DND-41 (cell line): Measurements from ENCODE around the gene CALR3.

Experiments used
- ATAC-seq: fragments of 200-7000 bp; cut with Tn5 transposase; 3 replicates; pipeline ENCODE4 v1.9.1; 2021; ENCODE audit warnings: low read depth; ENCODE audit not compliant: insufficient read depth
- DNase-seq: peaks from one replicate; pipeline ENCODE4 v3.0.0-alpha.2; 2020
- H2AFZ ChIP-seq: 2 replicates; pipeline ENCODE4 v1.6.0; 2012; ENCODE audit warnings: low read depth, low read length
- H3K27ac ChIP-seq: 2 replicates; pipeline ENCODE4 v1.5.1; 2012; ENCODE audit warnings: low read length, inconsistent platforms
- H3K27me3 ChIP-seq: fragments of 200-600 bp; sonication (generic); 2 replicates; pipeline ENCODE4 v1.6.0; 2012; ENCODE audit warnings: low read length, mild to moderate bottlenecking, inconsistent platforms; ENCODE audit not compliant: insufficient read depth, poor library complexity
- H3K36me3 ChIP-seq: 2 replicates; pipeline ENCODE4 v1.5.1; 2012; ENCODE audit warnings: low read length, inconsistent platforms; ENCODE audit not compliant: insufficient read depth
- H3K4me1 ChIP-seq: 2 replicates; pipeline ENCODE4 v1.5.1; 2012; ENCODE audit warnings: mild to moderate bottlenecking, low read length; ENCODE audit not compliant: insufficient read depth
- H3K4me2 ChIP-seq: 2 replicates; pipeline ENCODE4 v1.6.0; 2012; ENCODE audit warnings: mild to moderate bottlenecking, moderate library complexity, low read length, inconsistent platforms; ENCODE audit not compliant: insufficient read depth
- H3K4me3 ChIP-seq, 2 experiments: fragments of 200-600 bp in 1 of 2; shearing (Covaris generic) in 1 of 2; 2 replicates each; pipeline ENCODE4 v1.5.1; 2012 to 2016; ENCODE audit warnings: inconsistent platforms in 2 of 2, low read length in 2 of 2, mild to moderate bottlenecking in 2 of 2, low read depth in 1 of 2, moderate library complexity in 1 of 2
- H3K79me2 ChIP-seq: 2 replicates; pipeline ENCODE4 v1.6.0; 2012; ENCODE audit warnings: low read length, inconsistent platforms; ENCODE audit not compliant: insufficient read depth
- H3K9ac ChIP-seq: 2 replicates; pipeline ENCODE4 v1.6.0; 2012; ENCODE audit warnings: low read depth, mild to moderate bottlenecking, inconsistent platforms, low read length, moderate library complexity
- H3K9me3 ChIP-seq: 2 replicates; pipeline ENCODE4 v1.5.1; 2012; ENCODE audit warnings: low read length, moderate library complexity, mild to moderate bottlenecking, inconsistent platforms; ENCODE audit not compliant: insufficient read depth, severe bottlenecking
- H4K20me1 ChIP-seq: 2 replicates; pipeline ENCODE4 v1.6.0; 2012; ENCODE audit warnings: low read length; ENCODE audit not compliant: insufficient read depth
- CTCF ChIP-seq: IDR thresholded peaks from 2 replicates; pipeline ENCODE4 v1.5.1; 2012; ENCODE audit warnings: borderline replicate concordance, low read length, moderate library complexity, mild to moderate bottlenecking; ENCODE audit not compliant: poor library complexity, severe bottlenecking; ENCODE audit errors: extremely low read depth
- EZH2 ChIP-seq: IDR thresholded peaks from 3 replicates; pipeline ENCODE4 v1.6.1; 2012; ENCODE audit warnings: borderline replicate concordance, low read depth, mild to moderate bottlenecking, moderate library complexity, low read length, inconsistent platforms; ENCODE audit not compliant: severe bottlenecking

Gene CALR3

GRCh38 chr19:16542910-16543472 is 47.0 kb upstream of the CALR3 start:
- H3K9me3 ChIP-seq = no peaks in the 10 kb centered on the region
- peaks cover 39% of the 10 kb centered on the region for H3K4me1 ChIP-seq
- H3K36me3 ChIP-seq = peaks cover 34% of the 10 kb centered on the region
- peak overlapping the region; percentile 82 for H2AFZ ChIP-seq
- H3K79me2 ChIP-seq = peaks cover 70% of the 10 kb centered on the region
- H3K27me3 ChIP-seq = no peaks in the 10 kb centered on the region
- peak overlapping the region; percentile 86 for H3K9ac ChIP-seq
- ATAC-seq = peak; percentile 0; the same call in 1 of the 3 replicates
- TF ChIP-seq CTCF = no peak
- TF ChIP-seq EZH2 = no peak
- peaks cover 33% of the 10 kb centered on the region for H4K20me1 ChIP-seq
- peak overlapping the region; percentile 73 for H3K4me2 ChIP-seq
- DNase-seq = peak; percentile 23
- H3K4me3 ChIP-seq = peak overlapping the region; percentile 85 to 97
- peak overlapping the region; percentile 93 for H3K27ac ChIP-seq

- peak within 1 kb of the TSS; percentile 86 for H3K9ac ChIP-seq
- DNase-seq (peak; percentile 94), ATAC-seq (peak; percentile 81)
- peak within 1 kb of the TSS; percentile 85 to 97 for H3K4me3 ChIP-seq
- peaks cover 42% of the 10 kb centered on the region for H3K36me3 ChIP-seq
- no peaks in the 10 kb centered on the region for H3K9me3 ChIP-seq
- H3K4me2 ChIP-seq = peak within 1 kb of the TSS; percentile 74
- H4K20me1 ChIP-seq = peaks cover 40% of the 10 kb centered on the region
- H3K79me2 ChIP-seq = peaks cover 75% of the 10 kb centered on the region
- no peaks in the 10 kb centered on the region for H3K27me3 ChIP-seq
- peak within 1 kb of the TSS; percentile 93 for H3K27ac ChIP-seq
- TF ChIP-seq CTCF (no peak), EZH2 (no peak)
- peaks cover 47% of the 10 kb centered on the region for H3K4me1 ChIP-seq
- H2AFZ ChIP-seq = peak within 1 kb of the TSS; percentile 82
Measured at GRCh38 chr19:16542045-16542909, 46.3 kb upstream of the CALR3 start, which contains the start of gene CHERP. Gene CHERP (minus strand): TSS chr19:16542437. CDS start chr19:16542378, 59 bp downstream.

- ATAC-seq (peak; percentile 12; the same call in 1 of the 3 replicates), DNase-seq (peak; percentile 40)
- Histone ChIP-seq H3K36me3 (peaks cover 47% of the 10 kb centered on the region), H3K27ac (peak overlapping the region; percentile 93), H2AFZ (peak overlapping the region; percentile 82; the same call in 1 of the 2 replicates), H3K4me1 (peaks cover 49% of the 10 kb centered on the region), H3K79me2 (peaks cover 82% of the 10 kb centered on the region), H3K4me2 (peak overlapping the region; percentile 74), H3K4me3 (peak overlapping the region; percentile 85 to 97), H3K9ac (peak overlapping the region; percentile 86), H4K20me1 (peaks cover 46% of the 10 kb centered on the region), H3K27me3 (no peaks in the 10 kb centered on the region), H3K9me3 (no peaks in the 10 kb centered on the region)
- no peak for TF ChIP-seq EZH2
- no peak for TF ChIP-seq CTCF
Measured at GRCh38 chr19:16541526-16542044, 45.6 kb upstream of the CALR3 start.
